ENCODE results near the gene PHF2. TPM values are rescaled to one million over a fixed set of nuclear protein-coding genes. Genes with fewer than 3 reads are reported as not detected.

The PHF2 gene
- polyA plus RNA-seq, 2 donors = 11.7 to 17.9 TPM

GRCh38 chr9:93721417-93721965 is 145.1 kb downstream of the PHF2 start:
- H3K4me3 ChIP-seq (ENCODE audit: low read depth in 1 of 2, low read length in 2 of 2) = no peak overlapping the region
- 85 to 89% methylated on average over 13 of the region's 13 CpGs for WGBS, 2 donors
- H3K4me1 ChIP-seq (ENCODE audit: control insufficient read depth in 2 of 2, insufficient read depth in 2 of 2, low read length in 1 of 2) = peaks cover 0 to 2% of the 10 kb centered on the region in 2 donors
- H3K9me3 ChIP-seq (ENCODE audit: control insufficient read depth in 2 of 2, insufficient read depth in 1 of 2, low read depth in 1 of 2, low read length in 1 of 2) = peaks cover 0 to 7% of the 10 kb centered on the region in 2 donors
- H3K27me3 ChIP-seq (ENCODE audit: control insufficient read depth in 1 of 2, insufficient read depth in 2 of 2, low read length in 2 of 2) = no peaks in the 10 kb centered on the region
- no peaks in the 10 kb centered on the region for H3K36me3 ChIP-seq (ENCODE audit: control insufficient read depth in 2 of 2, insufficient read depth in 2 of 2, low read length in 1 of 2)
- H3K27ac ChIP-seq (ENCODE audit: low read depth in 2 of 2, low read length in 1 of 2) = no peak overlapping the region

- 53 to 64% methylated on average over 4 of the region's 4 CpGs for WGBS, 2 donors
Measured at GRCh38 chr9:93724852-93725251, 148.5 kb downstream of the PHF2 start.

GRCh38 chr9:93725382-93725781 is 149.0 kb downstream of the PHF2 start:
- no peak overlapping the region for H3K27ac ChIP-seq (ENCODE audit: low read depth in 2 of 2, low read length in 1 of 2)
- WGBS, 2 donors = 70 to 71% methylated on average over 6 of the region's 6 CpGs

More at GRCh38 chr9:93724852-93725251, 148.5 kb downstream of the PHF2 start:
- no peak overlapping the region for H3K4me3 ChIP-seq (ENCODE audit: low read depth in 1 of 2, low read length in 2 of 2)
- H3K36me3 ChIP-seq (ENCODE audit: control insufficient read depth in 2 of 2, insufficient read depth in 2 of 2, low read length in 1 of 2) = no peaks in the 10 kb centered on the region
- H3K27ac ChIP-seq (ENCODE audit: low read depth in 2 of 2, low read length in 1 of 2) = no peak overlapping the region
- H3K4me1 ChIP-seq (ENCODE audit: control insufficient read depth in 2 of 2, insufficient read depth in 2 of 2, low read length in 1 of 2) = peaks cover 0 to 2% of the 10 kb centered on the region in 2 donors
- peaks cover 0 to 7% of the 10 kb centered on the region in 2 donors for H3K9me3 ChIP-seq (ENCODE audit: control insufficient read depth in 2 of 2, insufficient read depth in 1 of 2, low read depth in 1 of 2, low read length in 1 of 2)
- peaks cover 0 to 3% of the 10 kb centered on the region in 2 donors for H3K27me3 ChIP-seq (ENCODE audit: control insufficient read depth in 1 of 2, insufficient read depth in 2 of 2, low read length in 2 of 2)

GRCh38 chr9:93726147-93726546 is 149.8 kb downstream of the PHF2 start:
- H3K36me3 ChIP-seq (ENCODE audit: control insufficient read depth in 2 of 2, insufficient read depth in 2 of 2, low read length in 1 of 2) = no peaks in the 10 kb centered on the region
- peaks cover 0 to 7% of the 10 kb centered on the region in 2 donors for H3K9me3 ChIP-seq (ENCODE audit: control insufficient read depth in 2 of 2, insufficient read depth in 1 of 2, low read depth in 1 of 2, low read length in 1 of 2)
- no peak overlapping the region for H3K4me3 ChIP-seq (ENCODE audit: low read depth in 1 of 2, low read length in 2 of 2)
- no peaks in the 10 kb centered on the region for H3K4me1 ChIP-seq (ENCODE audit: control insufficient read depth in 2 of 2, insufficient read depth in 2 of 2, low read length in 1 of 2)
- H3K27me3 ChIP-seq (ENCODE audit: control insufficient read depth in 1 of 2, insufficient read depth in 2 of 2, low read length in 2 of 2) = peaks cover 0 to 9% of the 10 kb centered on the region in 2 donors
- 84 to 86% methylated on average over 7 of the region's 7 CpGs for WGBS, 2 donors
- H3K27ac ChIP-seq (ENCODE audit: low read depth in 2 of 2, low read length in 1 of 2) = no peak overlapping the region

More at GRCh38 chr9:93725382-93725781, 149.0 kb downstream of the PHF2 start:
- Histone ChIP-seq H3K4me3 (ENCODE audit: low read depth in 1 of 2, low read length in 2 of 2) (no peak overlapping the region), H3K27me3 (ENCODE audit: control insufficient read depth in 1 of 2, insufficient read depth in 2 of 2, low read length in 2 of 2) (peaks cover 0 to 5% of the 10 kb centered on the region in 2 donors), H3K9me3 (ENCODE audit: control insufficient read depth in 2 of 2, insufficient read depth in 1 of 2, low read depth in 1 of 2, low read length in 1 of 2) (peaks cover 0 to 7% of the 10 kb centered on the region in 2 donors), H3K36me3 (ENCODE audit: control insufficient read depth in 2 of 2, insufficient read depth in 2 of 2, low read length in 1 of 2) (no peaks in the 10 kb centered on the region), H3K4me1 (ENCODE audit: control insufficient read depth in 2 of 2, insufficient read depth in 2 of 2, low read length in 1 of 2) (no peaks in the 10 kb centered on the region)

Other genes starting within 250 kb of the PHF2 start
- 10 to 100 TPM; 31.3 to 32.1 TPM for gene FAM120A, start 124.9 kb upstream of the PHF2 start, polyA plus RNA-seq
- gene FAM120AOS, start 123.0 kb upstream of the PHF2 start, polyA plus RNA-seq = 10 to 100 TPM; 19.6 to 23.7 TPM